GM19467 (cell line): ENCODE data around the gene CAMSAP1.
"Not testable (repeated sequence)": the region's sequence is repeated elsewhere in the genome, so short reads cannot be mapped to it uniquely, and the experiment has no call there.

Experiments used
- ATAC-seq: cut with Tn5 transposase; IDR thresholded peaks from one replicate; pipeline ENCODE4 v1.9.1; 2021; ENCODE audit warnings: mild to moderate bottlenecking, moderate library complexity; ENCODE audit not compliant: unreplicated experiment

The CAMSAP1 gene

DNA sequence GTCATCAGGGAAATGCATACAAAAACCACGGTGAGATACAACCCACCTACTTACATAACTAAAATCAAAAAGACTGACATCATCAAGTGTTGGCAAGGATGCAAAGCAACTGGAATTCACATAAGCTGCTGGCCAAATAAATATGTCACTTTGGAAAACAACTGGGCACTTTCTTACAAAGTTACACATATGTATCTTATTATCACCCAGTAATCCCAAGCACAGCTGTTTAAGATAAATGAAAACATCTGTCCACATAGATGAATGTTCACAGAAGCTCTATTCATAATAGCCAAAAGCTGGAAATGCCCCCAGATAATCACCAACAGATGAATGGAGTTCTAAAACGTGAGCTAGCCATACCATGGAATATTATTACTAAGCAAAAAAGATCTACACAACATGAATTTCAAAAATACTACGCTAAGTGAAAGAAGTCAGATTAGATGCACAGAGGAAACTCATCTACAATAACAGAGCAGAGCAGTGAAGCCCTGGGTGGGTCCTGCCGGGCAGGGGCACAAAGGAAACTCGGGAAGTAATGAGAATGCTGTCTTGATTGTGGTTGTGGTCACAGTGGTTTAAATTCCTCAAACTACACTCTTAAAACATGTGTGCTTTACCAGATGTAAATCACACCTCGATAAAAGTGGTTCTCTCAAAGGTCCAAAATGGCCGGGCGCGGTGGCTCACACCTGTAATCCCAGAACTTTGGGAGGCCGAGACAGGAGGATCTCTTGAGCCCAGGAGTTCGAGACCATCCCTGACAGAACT is 8.5 kb downstream of the CAMSAP1 start:
- ATAC-seq: no peak

DNA sequence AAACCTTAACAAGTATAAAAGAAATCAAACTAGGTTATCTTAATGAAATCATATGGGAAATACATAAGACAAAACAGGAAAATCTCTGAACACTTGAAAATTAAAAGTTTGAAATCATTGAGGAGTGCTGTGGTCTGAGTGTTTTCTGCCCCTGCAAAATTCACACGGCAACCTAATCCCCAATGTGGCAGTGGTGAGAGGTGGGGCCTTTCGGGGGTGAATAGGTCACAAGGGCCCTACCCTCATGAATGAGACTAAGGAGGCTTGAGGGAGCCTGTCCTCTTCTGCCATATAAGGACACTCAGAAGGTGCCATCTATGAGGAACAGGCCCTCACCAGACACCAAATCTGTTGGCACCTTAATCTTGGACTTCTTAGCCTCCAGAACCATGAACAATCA is 10.7 kb downstream of the CAMSAP1 start:
- no peak for ATAC-seq

DNA sequence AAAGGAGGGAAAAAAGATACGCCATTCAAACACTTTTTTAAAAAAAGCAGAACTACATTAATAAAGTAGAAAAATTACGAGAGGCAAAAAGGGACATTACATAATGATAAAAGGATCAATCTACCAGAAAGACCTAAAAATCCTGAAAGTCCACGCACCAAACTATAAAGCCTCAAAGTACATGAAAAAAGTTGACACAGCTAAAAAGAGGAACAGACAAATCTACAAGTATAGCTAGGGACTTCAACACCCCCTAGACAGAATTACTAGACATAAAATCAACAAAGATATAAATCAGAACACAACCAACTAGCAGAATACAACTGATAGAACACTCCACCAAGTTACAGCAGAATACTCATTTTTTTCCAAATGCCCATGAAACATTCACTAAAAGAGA is 11.1 kb downstream of the CAMSAP1 start:
- no peak for ATAC-seq

DNA sequence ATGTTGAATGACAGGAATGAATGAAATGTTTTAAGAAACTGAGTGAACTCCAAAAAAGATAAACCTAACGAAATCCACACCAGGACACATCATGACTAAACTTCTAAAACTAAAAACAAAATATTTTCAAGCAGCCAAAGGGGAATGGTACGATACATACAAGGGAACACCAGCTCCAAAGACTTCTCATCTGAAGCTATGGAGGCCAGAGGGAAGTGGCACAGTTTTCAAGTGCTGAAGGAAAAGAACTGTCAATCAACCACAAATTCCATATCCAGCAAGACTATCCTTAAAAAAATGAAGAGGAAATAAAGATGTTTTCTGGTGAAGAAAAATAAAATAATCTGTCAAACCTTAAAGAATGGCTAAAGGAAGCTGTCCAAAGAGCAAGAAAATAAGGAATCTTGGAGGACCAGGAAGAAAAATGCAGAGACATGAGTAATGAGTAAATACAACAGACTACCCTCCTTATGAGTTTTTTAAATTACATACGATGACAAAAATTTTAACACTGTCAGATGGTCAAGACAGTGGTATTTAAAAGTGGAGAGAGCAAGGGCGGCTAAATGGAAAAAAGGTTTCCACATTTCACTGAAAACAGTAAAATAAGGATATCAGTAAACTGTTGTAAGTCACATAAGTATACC is 12.0 kb downstream of the CAMSAP1 start:
- ATAC-seq: no peak

DNA sequence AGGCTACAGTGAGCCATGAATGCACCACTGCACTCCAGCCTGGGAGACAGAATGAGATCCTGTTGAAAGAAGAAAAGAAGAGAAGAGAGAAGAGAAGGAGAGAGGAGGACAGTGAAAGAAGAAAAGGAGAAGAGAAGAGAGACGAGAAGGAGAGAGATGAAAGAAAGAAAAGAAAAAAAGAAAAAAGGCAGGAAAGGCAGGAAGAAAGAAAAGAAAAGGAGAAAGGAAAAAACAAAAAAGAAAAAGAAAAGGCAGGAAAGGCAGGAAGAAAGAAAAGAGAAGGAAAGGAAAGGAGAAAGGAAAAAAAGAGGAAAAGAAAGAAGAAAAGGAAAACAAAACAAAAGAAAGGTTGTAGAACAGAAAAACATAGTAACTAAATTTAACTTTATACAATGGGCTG is 14.2 kb downstream of the CAMSAP1 start:
- no peak for ATAC-seq

DNA sequence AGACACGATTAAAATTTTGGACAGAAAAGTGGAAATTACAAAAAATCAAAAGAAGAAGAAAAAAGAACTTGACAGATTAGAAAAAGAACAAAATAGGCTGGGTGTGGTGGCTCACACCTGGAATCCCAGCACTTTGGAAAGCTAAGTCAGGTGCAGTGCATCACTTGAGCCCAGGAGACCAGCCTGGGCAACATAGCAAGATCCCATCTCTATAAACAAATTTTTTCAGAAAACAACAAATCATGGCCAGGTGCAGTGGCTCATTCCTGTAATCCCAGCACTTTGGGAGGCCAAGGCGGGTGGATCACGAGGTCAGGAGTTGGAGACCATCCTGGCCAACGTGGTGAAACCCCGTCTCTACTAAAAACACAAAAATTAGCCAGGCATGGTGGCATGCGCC is 15.0 kb downstream of the CAMSAP1 start:
- ATAC-seq: not testable (repeated sequence)

DNA sequence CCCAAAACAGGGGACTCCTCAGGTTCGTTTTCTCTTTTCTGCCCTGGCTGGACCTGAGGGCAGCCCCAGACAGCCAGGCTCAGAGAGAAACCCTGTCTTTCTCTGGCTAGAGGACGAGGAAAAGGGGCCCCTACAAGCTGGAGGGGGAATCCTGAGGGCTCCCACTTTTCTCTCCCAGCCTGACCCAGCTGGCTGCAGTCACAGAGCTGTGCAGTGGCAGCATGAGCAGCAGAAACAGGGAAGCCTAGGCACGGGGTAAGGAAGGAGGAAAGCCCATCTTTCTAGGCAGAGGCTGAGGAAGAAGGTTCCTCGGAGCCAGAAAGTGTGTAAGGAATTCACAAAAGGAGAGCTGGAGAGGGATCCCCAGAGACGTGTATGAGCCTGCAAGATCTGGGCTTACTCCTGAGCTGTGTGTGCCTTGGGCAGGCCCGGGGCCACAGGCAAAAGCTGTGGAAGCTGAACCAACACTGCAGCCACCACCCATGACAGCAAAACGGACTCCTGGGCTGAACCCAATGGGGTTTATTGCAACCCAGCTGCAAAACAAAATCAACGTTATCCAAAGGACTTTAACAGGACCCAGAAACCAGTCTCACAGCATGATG is 16.2 kb downstream of the CAMSAP1 start:
- ATAC-seq: no peak

DNA sequence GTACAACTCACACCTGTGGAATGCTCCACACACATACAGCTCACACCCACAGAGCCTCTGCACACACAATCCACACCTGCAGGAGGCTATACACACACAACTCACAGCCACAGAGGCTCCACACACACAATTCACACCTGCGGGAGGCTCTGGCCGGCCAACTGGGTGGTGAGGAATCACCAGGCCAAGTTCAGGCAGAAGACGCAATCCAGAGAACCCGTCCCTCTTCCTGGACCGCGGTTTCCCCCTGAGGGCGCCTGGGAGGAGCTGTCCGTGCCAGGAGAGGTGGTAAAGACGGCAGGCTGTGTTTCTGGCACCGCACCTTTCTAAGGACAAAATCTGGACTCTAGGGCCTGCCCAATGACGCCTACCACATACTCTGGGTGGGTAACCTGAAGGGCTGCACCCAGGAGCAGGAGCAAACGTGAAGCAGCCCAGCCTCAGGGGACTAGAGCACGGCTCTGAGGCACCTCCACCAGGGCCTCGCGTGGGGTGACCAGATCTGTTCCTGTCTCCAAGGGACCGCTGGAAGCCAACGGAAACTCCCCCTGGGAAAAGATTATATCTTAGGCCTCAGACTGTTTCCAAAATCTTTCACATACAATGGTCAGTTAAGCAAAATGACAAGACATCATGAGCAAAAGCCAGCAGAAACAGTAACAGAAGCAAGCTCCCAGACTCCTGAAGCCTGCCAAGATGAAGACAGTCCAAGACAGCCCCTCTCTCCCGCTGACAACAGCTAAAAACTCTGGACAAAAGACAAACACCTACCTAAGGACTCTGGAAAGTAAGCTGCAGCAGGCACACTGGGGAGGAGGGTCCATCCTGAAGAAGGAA is 16.9 kb downstream of the CAMSAP1 start:
- ATAC-seq: no peak

DNA sequence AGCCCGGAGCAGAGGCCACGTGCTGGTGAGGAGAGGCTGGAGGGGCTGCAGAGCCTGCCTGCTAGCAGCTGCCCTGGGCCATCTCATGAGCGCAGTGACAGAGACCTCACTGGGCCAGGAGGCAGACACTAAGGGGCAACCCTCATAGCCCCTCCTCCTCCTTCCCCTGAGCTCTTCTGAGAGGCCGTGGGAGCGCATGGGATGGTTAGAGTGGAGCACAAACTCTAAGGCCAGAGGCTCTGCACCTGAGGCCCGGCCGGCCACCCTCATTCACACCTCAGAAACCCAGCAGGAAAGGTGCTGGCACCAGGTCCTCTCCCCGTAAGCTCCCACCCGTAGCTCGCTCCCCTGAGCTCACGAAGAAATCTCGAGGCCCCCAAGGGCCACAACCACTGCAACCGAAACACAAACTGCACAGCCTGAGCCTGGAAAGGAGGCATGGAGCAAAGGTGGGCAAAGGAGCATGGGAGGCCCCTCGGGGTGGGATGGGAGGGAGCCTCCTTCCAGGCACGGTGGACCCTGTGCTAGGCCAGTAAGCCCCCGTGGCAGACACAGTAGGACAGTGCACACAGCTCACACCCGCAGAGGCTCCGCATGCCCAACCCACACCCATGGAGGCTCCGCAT is 17.7 kb downstream of the CAMSAP1 start:
- no peak for ATAC-seq

DNA sequence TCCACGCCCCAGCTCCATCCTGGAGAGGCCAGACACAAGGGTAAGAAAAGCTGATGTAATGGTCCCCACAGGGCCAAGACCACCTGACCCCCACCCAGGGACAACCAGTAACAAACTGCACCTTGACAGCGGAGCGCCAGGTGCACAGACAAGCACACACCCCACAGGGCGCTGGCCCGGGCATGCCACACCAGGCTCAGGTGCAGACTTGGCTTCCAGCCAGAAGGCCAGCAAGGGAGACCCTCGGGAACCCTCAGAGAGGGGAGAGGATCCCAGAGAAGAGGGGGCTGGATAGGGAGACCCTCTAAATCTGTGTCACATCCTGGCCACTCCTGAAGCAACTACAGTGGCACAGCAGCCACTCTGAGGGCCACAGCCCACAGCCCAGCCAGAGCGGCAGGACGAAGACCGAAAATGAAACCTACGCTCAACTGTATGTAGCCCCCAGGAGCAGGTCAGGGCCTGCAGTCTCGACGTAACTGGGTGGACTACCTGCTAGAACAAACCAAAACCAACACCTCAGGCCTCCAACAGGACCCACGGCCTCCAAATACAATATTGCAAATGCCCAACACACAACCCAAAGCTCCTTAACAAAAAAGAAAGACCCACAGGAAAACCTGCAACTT is 18.5 kb downstream of the CAMSAP1 start:
- no peak for ATAC-seq

DNA sequence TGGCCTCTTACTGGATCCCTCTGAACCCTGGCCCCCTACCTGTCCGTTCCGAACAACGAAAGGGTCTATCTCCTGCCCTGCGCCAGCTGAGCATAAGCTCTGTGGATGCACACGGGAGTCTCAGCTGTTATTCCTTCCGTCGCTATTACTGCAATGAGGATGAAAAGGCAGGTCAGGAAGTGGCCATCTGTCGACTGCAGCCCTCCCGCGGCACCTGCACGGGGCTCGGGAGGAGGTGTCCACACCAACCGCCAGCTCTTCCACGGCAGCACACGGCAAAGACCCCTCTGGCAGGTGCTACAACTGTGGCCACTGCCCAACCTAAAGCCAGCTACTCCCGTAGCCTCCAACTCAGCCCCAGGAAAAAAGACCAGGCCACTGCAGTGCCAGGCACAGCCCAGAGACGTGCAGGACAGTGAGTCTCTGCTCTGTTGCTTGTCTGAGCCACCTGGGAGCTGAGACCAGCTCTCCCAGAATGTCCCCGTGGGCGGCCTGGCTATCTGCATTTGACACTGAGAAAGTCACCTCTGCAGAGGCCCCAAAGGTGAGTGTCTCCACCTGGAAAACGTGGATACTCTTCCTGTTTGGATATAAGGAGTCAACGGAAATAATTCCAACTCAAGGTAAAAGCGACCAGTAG is 19.1 kb downstream of the CAMSAP1 start:
- no peak for ATAC-seq

DNA sequence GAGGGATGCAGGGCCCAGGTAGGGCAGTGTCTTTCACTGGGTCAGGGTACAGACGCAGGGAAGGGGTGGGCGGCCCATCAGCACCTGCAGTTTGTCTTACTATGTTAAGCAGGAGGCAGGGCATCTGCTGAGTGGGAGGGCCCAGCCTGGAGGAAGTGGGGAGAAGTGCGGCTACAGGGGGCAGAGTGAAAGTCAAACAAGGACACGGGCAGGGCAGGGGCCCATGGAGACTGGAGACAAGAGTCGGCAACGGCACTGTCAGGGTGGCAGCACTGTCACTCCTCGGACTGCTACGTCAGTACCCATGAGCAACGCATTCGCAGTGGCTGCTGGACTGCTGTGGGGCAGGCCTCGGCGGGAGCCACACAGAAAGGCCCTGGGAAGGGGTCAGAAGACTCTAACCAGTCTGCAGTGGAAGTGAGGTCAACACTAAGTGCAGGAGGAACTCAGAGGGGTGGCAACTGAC is 19.7 kb downstream of the CAMSAP1 start:
- peak; percentile 52 for ATAC-seq

DNA sequence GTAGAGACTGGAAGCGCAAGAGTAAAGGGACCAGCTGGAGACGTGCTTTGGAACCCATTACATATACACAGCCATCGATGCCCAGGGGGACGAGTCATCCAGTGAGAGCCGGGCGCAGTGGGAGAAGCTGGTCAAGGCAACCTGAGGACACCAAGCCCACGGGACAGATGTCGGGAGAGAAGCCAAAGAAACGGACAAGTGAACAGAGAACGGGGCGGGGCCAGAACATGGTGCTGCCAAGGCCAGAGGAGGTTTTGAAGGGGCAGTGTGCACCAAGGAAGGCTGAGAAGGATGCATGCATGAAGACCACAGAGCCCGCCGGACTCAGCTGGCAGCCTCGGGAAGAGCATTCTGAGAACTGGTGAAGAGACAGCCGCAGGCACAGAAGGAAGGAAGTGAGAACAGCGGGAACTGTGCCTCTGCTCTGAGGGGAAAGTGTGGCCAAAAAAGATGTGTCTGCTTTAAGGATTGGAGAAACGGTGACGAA is 20.3 kb downstream of the CAMSAP1 start:
- ATAC-seq: no peak

DNA sequence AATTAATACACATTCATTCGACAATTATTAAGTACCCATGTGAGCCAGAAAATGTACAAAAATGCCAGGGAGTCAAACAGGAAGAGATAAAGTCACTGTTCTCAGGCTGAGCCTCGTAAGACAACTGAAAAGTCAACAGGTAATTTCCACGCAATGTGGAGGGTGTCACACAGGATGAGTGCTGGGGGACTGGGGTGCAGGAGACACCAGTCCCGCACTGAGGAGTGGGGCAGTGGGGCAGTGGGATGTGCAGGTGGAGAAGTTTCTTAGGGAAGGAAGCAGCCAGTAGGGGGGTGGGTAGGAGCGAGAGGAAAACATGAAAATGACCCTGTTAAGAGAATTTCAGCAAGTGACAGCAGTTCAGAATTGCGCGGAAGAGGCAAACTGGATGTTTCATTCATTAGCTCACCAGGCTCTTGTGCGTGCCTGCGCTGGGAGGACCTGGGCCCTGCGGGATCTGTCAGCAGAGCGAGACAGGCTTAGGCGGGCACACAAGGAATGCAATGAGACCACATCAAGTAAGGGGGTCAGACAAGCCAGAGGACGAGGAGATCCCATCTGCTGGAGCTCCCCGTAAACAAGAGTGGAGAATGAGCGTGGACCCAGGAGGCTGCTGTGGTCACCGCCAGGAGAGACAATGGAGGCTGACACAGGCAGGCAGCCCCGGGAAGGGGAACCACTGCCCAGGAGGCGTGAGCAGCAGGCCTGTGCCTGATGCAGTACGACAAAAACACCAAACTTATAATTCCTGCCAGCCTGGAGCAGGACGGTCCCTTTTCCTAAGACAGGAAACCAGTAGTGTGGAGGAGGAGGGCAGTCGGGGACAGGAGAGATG is 21.0 kb downstream of the CAMSAP1 start:
- no peak for ATAC-seq

DNA sequence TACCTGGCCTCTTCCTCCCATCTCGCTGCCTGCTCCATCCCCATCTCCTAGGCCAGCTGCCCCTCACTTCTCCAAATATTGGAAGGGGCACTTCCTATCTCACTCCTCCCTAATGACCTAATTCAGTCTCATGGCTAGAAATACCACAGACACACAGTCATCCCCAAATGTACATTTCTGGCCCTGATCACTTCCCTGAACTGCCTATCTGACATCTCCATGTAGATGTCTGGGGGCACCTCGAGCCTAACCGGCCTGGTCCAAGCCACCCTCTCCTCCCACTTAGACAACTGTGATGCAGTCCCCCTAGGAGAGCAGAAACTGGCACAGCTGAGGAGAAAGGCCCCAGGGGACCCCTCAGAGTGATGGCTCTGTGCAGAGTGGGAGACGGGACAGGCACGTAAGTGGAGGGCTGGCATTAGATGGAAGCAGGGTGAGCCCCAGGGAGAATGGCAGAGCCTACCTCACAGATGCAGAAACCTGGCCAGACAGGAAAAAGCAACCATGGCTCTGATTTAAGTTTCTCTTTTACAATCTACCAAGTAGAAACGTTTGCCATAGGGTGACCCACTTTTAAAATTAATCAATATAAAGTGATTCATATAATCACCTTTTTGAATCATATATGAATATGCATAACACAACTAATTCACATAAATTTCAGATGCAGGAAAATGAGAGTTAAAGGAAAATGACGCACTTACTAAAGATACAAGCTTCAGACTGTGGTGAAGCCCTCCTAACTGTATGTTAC is 22.1 kb downstream of the CAMSAP1 start:
- ATAC-seq: no peak

DNA sequence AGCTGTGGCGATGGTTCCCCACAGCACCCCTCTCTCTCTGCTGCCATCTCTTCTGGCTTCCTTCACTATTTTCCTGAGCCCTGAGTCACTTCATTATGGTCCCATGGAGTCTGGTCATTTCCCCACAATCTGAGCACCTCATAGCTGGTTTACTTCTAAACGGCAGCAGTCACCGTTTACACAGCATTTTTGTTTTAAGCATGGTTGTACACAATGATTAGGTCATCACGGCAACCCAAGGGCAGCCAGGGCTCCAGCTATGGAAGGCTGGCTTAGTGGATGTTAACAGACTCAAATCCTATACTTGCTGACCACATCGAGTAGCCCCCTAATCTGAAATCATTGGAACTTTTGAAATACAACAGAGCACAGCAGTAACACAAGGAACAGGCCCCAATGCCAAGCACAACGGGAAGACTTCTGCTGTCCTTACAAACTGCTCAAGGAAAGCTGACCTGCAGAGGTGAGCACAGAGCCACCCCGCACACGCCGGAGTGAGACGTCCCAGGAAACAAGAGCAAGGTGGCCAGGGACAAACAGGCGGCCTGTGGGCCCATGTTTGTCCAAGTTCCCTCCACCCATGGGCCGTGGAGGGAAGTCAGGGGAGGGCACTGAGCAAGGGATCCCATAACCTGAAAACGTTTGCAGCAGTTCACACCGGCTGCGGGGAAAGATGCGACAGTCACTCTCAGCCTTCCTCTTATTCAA is 22.9 kb downstream of the CAMSAP1 start:
- ATAC-seq: no peak

DNA sequence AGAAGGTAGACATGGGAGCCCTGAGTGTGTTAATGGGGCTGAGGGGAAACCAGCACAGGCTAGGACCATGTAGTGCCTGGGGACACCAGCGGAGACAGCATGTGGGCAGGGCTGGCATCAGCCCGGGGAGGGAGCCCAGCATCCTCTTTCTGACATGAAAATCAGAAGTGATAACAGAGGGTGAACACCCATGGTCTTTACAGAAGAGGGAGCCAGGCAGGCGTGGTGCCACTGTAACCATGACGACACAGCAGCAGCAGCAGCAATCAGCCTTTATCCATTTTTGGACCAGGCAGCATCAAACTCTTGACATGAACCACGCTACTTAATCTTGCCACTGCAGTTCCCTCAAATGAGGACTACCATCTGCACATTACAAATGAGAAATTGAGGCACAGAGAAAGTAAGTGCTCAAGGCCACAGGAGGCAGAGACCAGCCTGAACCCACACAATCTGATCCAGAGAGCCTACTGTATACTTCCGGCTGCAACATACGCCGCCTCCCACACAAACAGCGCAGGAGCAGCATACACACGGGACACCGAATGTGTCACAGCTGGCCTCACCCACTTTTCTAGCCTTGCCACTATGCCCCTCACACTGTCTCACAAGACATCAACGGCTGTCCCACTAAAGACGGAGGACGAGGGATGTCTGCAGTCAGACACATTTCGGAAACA is 23.8 kb downstream of the CAMSAP1 start:
- ATAC-seq: no peak
